ENCODE data around the gene CLASP1. TPM values are rescaled to one million over a fixed set of nuclear protein-coding genes. Genes with fewer than 3 reads are reported as not detected.

Gene CLASP1
- total and polyA plus RNA-seq, 2 experiments from 2014 or later = 16.6 to 56.3 TPM

DNA sequence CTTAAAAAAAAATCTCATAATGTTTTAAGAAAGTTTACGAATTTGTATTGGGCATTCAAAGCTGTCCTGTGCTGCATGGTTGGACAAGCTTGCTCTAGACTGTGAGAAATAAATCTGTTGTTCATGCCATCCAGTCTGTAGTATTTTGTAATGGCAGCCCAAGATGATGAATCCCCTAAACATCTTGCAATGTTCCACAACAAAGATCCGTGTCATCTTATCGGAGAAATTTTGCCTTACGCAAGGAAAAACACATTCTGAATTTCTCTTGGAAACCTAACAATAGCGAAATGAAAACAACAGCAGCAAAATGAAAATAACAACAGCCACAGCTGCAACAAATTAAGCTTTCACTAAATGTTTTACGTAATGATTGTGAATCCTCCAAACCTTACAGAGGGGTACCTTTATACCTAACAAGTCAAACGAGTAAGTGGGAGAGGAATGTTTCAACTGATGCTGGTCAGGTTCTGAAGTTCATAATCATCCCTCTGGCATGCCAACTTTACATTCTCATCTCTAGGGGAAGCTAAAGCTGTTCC is 194.6 kb downstream of the CLASP1 start:
- no peak overlapping the region for H3K4me3 ChIP-seq
- H3K9me2 ChIP-seq (ENCODE audit: insufficient read depth) = no peaks in the 10 kb centered on the region
- no peak overlapping the region for H3K4me3 Mint-ChIP-seq
- peaks cover 16% of the 10 kb centered on the region; the same call in 2 of the 3 replicates for H3K36me3 Mint-ChIP-seq (ENCODE audit: low read depth)
- H3K9me3 Mint-ChIP-seq = no peaks in the 10 kb centered on the region
- ATAC-seq (no peak), DNase-seq (ENCODE audit: low spot score) (no peak)
- no peak overlapping the region for H3K4me2 ChIP-seq
- no peaks in the 10 kb centered on the region for H3K79me2 ChIP-seq (replicated peaks; ENCODE audit: insufficient read depth)
- no peak overlapping the region for H3K27ac Mint-ChIP-seq
- H2AFZ ChIP-seq = no peak overlapping the region
- H3K27me3 ChIP-seq (ENCODE audit: insufficient read depth) = no peaks in the 10 kb centered on the region
- no peaks in the 10 kb centered on the region for H3K4me1 Mint-ChIP-seq
- H4K20me1 ChIP-seq (replicated peaks; ENCODE audit: insufficient read depth) = peaks cover 3% of the 10 kb centered on the region; the same call in 1 of the 2 replicates
- H3K36me3 ChIP-seq (ENCODE audit: insufficient read depth) = no peaks in the 10 kb centered on the region; the same call in 1 of the 2 replicates
- H3K4me1 ChIP-seq (ENCODE audit: insufficient read depth) = no peaks in the 10 kb centered on the region
- TF ChIP-seq, protein P1, sequence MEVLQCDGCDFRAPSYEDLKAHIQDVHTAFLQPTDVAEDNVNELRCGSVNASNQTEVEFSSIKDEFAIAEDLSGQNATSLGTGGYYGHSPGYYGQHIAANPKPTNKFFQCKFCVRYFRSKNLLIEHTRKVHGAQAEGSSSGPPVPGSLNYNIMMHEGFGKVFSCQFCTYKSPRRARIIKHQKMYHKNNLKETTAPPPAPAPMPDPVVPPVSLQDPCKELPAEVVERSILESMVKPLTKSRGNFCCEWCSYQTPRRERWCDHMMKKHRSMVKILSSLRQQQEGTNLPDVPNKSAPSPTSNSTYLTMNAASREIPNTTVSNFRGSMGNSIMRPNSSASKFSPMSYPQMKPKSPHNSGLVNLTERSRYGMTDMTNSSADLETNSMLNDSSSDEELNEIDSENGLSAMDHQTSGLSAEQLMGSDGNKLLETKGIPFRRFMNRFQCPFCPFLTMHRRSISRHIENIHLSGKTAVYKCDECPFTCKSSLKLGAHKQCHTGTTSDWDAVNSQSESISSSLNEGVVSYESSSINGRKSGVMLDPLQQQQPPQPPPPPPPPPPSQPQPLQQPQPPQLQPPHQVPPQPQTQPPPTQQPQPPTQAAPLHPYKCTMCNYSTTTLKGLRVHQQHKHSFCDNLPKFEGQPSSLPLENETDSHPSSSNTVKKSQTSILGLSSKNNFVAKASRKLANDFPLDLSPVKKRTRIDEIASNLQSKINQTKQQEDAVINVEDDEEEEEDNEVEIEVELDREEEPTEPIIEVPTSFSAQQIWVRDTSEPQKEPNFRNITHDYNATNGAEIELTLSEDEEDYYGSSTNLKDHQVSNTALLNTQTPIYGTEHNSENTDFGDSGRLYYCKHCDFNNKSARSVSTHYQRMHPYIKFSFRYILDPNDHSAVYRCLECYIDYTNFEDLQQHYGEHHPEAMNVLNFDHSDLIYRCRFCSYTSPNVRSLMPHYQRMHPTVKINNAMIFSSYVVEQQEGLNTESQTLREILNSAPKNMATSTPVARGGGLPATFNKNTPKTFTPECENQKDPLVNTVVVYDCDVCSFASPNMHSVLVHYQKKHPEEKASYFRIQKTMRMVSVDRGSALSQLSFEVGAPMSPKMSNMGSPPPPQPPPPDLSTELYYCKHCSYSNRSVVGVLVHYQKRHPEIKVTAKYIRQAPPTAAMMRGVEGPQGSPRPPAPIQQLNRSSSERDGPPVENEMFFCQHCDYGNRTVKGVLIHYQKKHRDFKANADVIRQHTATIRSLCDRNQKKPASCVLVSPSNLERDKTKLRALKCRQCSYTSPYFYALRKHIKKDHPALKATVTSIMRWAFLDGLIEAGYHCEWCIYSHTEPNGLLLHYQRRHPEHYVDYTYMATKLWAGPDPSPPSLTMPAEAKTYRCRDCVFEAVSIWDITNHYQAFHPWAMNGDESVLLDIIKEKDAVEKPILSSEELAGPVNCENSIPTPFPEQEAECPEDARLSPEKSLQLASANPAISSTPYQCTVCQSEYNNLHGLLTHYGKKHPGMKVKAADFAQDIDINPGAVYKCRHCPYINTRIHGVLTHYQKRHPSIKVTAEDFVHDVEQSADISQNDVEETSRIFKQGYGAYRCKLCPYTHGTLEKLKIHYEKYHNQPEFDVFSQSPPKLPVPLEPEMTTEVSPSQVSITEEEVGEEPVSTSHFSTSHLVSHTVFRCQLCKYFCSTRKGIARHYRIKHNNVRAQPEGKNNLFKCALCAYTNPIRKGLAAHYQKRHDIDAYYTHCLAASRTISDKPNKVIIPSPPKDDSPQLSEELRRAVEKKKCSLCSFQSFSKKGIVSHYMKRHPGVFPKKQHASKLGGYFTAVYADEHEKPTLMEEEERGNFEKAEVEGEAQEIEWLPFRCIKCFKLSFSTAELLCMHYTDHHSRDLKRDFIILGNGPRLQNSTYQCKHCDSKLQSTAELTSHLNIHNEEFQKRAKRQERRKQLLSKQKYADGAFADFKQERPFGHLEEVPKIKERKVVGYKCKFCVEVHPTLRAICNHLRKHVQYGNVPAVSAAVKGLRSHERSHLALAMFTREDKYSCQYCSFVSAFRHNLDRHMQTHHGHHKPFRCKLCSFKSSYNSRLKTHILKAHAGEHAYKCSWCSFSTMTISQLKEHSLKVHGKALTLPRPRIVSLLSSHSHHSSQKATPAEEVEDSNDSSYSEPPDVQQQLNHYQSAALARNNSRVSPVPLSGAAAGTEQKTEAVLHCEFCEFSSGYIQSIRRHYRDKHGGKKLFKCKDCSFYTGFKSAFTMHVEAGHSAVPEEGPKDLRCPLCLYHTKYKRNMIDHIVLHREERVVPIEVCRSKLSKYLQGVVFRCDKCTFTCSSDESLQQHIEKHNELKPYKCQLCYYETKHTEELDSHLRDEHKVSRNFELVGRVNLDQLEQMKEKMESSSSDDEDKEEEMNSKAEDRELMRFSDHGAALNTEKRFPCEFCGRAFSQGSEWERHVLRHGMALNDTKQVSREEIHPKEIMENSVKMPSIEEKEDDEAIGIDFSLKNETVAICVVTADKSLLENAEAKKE (CRISPR knock-in tag; IDR thresholded peaks at IDR 0.05) = no peak
- no peak for TF ChIP-seq EZH2 (IDR thresholded peaks at IDR 0.05; ENCODE audit: low read depth, unreplicated experiment)
- peaks cover 5% of the 10 kb centered on the region for H3K27me3 Mint-ChIP-seq (ENCODE audit: insufficient read depth, low read depth, poor library complexity)
- peak overlapping the region; percentile 42; the same call in 1 of the 2 replicates for H3K27ac ChIP-seq (ENCODE audit: low read depth)
- no peaks in the 10 kb centered on the region for H3F3A ChIP-seq (replicated peaks; ENCODE audit: low read depth)

DNA sequence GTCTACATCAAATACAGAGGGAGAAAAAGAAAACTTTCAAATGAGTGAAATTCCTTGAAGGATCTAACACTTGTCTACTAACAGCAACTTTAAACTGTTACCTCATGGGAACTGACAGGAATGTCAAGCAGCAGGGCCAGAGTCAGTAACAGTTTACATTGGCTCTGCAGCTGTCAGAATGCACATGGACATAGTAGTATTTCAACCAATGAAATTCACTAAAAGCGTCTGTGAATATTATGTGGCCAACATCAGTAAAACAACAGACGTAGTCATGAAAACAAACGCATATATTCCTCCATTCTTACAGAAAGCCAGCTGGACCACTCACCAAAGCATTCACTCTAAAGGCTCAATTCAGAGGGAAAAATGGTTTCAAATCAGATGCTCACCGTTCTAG is 197.9 kb downstream of the CLASP1 start:
- H3K36me3 ChIP-seq (ENCODE audit: insufficient read depth) = peaks cover 20% of the 10 kb centered on the region
- H3K79me2 ChIP-seq (replicated peaks; ENCODE audit: insufficient read depth) = no peaks in the 10 kb centered on the region
- H3K27me3 Mint-ChIP-seq (ENCODE audit: insufficient read depth, low read depth, poor library complexity) = peaks cover 5% of the 10 kb centered on the region
- TF ChIP-seq ETS1 (IDR thresholded peaks at IDR 0.05) = no peak
- TF ChIP-seq ZNF331 (CRISPR knock-in tag; IDR thresholded peaks at IDR 0.05; ENCODE audit: low read depth) = no peak
- TF ChIP-seq, protein P1 (CRISPR knock-in tag; IDR thresholded peaks at IDR 0.05) = no peak

More for the DNA sequence above, 197.9 kb downstream of the CLASP1 start:
- Histone ChIP-seq H3K27me3 (ENCODE audit: insufficient read depth) (no peaks in the 10 kb centered on the region), H2AFZ (no peak overlapping the region), H3K9me2 (ENCODE audit: insufficient read depth) (no peaks in the 10 kb centered on the region), H3K4me2 (no peak overlapping the region), H3K27ac (ENCODE audit: low read depth) (no peak overlapping the region), H3K4me1 (ENCODE audit: insufficient read depth) (no peaks in the 10 kb centered on the region), H3F3A (replicated peaks; ENCODE audit: low read depth) (no peaks in the 10 kb centered on the region), H3K4me3 (no peak overlapping the region), H4K20me1 (replicated peaks; ENCODE audit: insufficient read depth) (peaks cover 3% of the 10 kb centered on the region)
- Mint-ChIP-seq H3K27ac (no peak overlapping the region), H3K4me3 (no peak overlapping the region), H3K4me1 (no peaks in the 10 kb centered on the region), H3K36me3 (ENCODE audit: low read depth) (peaks cover 43% of the 10 kb centered on the region), H3K9me3 (no peaks in the 10 kb centered on the region)
- no peak for DNase-seq (ENCODE audit: low spot score)
- no peak for ATAC-seq
